Ramos (cell line): Measurements from ENCODE around the gene ARID1B.
"Not testable (repeated sequence)": the region's sequence is repeated elsewhere in the genome, so short reads cannot be mapped to it uniquely, and the experiment has no call there.

Experiments used
- in situ Hi-C: fragments of 300-500 bp; cut with MboI; formaldehyde crosslinking; loops from one replicate; pipeline ENCODE4 v1.14.3; 2022; ENCODE audit warnings: low sequenced_read_pairs; ENCODE audit not compliant: unreplicated experiment

The ARID1B gene

DNA sequence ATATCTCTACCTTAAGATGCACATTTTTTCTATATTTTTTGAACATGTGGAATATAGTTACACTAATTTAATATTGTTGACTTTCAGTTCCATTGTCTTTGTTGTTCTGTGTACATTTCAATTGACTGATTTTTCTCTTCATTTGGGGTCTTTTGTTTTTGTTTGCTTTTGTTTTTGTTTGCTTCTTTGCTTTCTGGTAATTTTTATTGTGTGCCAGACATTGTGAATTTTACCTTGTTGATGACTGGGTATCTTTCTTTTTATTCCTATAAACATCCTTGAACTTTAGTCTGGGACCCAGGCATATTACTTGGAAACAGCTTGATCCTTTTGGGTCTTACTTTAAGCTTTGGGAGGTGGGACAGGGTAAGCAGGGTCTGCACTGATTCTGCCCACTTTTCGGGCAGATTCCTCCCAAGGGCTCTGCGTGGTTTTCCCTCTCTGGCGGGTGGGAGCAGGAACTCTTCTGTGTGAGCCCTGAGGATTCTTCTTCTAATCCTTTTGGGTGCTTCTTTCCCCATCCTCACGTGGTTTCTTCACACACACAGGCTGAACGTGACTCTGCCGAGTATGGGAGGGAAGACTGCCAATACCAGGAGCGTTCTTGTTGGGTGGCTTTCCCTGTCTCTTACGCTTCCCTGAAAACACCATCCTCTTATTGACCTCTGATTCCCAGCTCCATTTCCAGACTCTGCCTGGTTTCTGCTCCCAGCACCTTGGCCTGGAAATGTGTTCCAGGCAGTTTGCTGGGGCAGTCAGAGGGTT lies 200.5 kb downstream of the ARID1B start:
- in situ Hi-C loops = no loop called here

GRCh38 chr6:156978948-156979347 lies 201.8 kb downstream of the ARID1B start:
- in situ Hi-C loops = no loop called here

- in situ Hi-C loops = no loop called here
Observed at GRCh38 chr6:156980515-156980914, 203.3 kb downstream of the ARID1B start.

- in situ Hi-C loops = no loop called here
Observed at GRCh38 chr6:156980948-156981347, 203.8 kb downstream of the ARID1B start.

GRCh38 chr6:156982168-156982567 lies 205.0 kb downstream of the ARID1B start:
- in situ Hi-C loops = no loop called here

DNA sequence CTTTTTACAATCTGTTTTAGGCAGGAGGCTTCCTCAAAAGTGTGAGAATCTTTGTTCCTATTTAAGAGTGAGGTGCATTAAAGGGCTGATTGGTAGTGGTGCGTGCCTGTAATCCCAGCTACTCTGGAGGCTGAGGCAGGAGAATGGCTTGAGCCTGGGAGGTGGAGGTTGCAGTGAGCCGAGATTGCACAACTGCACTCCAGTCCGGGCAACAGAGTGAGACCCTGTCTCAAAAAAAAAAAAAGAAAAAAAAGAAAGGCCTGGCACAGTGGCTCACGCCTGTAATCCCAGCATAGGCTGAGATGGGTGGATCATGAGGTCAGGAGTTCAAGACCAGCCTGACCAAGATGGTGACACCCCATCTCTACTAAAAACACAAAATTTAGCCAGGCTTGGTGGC lies 205.7 kb downstream of the ARID1B start:
- in situ Hi-C loops = not testable (repeated sequence)

DNA sequence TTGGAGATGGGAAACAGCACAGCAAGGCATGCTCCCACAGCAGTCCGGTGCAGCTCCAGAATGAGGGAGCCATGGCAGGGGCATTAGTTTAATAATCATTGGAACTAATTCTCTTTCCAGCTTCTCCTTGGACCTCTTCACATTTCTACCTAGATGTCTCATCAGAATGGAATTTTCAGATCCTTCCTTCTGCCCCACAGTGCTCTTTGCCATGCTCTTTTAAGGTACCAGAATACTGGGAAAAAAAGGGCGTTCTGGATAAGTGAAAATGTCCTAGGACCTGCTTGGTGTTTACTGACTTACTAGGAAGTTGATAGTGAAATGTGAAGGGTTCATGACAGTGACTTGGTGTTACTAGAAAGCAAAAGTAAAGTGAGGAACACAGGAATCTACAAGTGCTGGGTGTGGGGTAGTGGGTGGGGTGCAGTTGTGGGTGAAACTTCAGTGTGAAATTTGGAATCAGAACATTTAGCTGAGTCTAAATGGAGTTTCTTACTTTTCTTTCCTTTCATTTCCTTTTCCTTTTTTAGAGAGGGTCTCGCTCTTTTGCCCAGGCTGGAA lies 207.1 kb downstream of the ARID1B start:
- in situ Hi-C loops = no loop called here

DNA sequence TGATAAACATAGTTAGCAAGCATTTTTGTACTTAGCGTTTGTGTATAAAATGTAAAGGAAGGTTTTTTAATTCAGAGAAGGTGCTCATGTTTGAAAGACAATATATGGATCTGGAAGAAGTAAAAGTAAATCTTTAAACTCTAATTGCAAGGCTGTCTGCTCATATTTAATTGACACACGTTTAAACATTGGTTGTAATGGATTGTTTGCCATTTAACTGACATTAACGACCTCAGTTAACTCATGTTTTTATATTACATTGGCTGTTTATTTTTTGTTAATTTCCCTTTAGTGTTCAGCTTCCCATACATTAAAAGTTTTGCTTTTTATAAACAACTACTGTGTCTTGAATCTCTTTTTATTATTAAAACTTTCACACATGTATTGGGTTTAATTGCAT lies 208.1 kb downstream of the ARID1B start:
- in situ Hi-C loops = no loop called here

- in situ Hi-C loops = no loop called here
Observed at GRCh38 chr6:156988276-156989158, 211.3 kb downstream of the ARID1B start.

DNA sequence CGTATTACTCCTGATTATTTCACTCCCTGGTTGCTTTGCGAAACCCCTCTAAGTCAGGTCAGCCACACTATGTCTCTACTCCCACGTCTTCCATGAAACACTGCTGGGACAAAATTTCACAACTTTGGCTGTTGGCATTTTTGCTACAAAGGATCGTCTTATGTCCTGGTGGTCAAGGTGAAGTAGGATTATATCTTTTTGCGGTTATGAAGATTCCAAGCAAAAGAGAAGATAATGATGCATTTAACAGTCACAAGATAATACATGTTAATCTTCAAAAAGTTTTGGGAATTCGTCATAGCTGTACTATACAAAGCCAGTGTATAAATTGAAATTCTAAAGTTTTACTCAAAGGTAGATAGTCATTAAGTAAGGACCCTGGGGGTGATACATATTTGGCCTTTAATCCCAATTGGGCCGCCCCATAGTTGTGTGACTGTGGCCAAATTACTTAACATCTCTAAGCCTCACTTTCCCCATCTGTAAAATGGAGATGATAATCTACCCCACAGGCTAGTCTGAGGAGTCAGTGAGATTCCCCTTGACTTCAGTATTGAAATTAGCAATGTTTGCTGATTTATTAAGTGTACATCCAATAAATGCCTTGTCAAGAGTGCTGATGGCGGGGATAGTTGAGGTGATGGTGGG lies 212.1 kb downstream of the ARID1B start:
- in situ Hi-C loops = no loop called here

DNA sequence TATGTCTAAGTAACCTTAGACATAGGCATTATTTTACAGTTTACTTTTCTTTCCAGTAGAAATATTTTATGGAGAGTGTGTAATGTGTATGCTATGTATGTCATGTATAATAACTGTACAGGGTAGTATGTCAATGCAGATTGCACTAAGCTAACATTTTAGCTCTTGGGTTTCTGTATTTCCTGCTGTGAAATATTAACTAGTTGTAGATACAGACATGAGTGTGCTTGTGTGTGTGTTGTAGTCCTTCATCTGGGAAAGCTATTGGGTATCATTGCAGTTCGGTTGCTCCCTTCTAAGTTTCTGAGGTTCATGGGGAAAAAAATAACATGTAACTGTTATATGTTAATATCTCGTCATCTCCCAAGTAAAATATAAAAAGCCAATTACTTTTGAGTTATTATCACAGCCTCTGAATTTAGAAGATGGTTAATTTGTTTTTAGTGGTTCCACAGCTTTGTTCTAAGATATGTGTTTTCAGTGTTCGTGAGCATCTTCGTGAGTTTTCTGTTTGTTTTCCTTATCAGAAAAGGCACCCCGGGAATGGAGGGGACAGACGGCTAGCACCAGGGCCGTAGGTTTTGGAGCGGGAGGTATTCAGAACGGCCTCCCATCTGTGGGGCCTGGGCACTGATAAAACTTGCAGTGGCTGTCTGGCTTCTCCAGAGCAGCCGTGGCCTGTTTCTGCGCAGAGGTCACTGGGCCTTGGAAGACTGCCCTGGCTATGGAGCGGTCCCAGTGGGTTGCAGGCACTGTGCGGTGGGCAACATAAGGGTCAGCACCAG lies 215.0 kb downstream of the ARID1B start:
- in situ Hi-C loops = no loop called here

DNA sequence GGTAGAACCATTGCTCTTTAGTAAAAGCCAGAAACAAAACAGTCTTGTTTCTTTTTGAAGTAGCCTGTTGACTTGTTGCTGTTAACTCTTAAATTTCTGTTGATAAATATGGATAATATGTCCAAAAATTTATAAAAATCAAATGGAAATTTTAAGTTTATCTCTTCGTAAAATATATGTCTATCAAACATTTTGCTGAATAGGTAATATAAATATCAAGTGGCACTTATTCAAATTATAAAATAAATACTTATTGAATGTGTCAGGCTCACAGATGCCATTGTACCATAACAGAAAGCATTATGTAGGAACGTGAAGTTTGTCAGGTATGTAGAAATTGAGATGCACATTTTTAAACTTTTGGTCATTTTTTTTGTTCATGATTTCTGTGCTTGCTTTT lies 216.5 kb downstream of the ARID1B start:
- in situ Hi-C loops = no loop called here

GRCh38 chr6:156994215-156995076 lies 217.3 kb downstream of the ARID1B start:
- in situ Hi-C loops = no loop called here

DNA sequence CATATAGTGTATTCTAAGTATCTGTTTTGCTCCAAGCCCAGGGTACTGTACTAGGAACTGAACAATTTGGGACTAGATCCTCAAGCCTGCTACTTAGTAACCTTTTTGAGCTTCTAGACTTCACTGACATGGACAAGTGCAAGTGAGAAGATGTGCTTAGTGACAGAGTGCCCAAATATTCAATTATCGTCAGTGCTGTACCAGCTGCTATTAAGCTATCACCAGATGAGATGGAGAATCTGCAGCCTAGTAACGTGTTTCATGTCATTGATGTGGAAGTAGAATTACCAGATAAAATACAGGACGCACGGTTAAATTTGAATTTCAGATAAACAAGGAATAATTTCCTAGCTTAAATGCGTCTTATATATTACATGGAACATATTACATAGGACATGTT lies 218.3 kb downstream of the ARID1B start:
- in situ Hi-C loops = no loop called here

GRCh38 chr6:156996265-156996664 lies 219.1 kb downstream of the ARID1B start:
- in situ Hi-C loops = no loop called here

- in situ Hi-C loops = no loop called here
Observed at GRCh38 chr6:156998794-156999330, 221.7 kb downstream of the ARID1B start.

- in situ Hi-C loops = no loop called here
Observed at GRCh38 chr6:156999762-157000161, 222.6 kb downstream of the ARID1B start.

DNA sequence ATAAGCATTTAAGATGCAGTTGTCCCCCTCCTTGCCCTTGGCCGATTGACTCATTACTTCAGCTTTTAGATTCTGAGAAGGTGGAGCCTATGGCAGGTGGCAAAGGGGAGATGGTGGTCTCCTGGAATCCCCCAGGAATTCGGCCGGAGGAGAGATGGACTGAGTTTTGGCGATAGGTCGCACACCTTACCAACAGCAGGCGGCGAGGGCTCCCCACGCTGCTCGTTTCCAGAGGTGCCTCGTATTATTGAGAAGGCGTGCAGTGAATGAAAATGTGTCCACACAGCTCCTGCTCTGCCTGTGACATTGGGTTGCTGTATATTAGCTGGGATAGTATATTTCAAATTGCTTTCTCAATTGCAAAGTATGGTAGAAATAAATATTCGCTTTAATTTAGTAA lies 224.5 kb downstream of the ARID1B start:
- in situ Hi-C loops = no loop called here

- in situ Hi-C loops = no loop called here
Observed at GRCh38 chr6:157002774-157003173, 225.6 kb downstream of the ARID1B start.
